Stimulated activated CD4-positive, alpha-beta T cell treated with anti-CD3 and anti-CD28 coated beads, Interleukin-1b, Interleukin-23, amount 100 ng/mL, for 48 hours (primary cell): ENCODE measurements around the gene ASB6.

Experiments
- DNase-seq: peaks from one replicate; pipeline ENCODE4 v3.0.0-alpha.2; 2020

The ASB6 gene

DNA sequence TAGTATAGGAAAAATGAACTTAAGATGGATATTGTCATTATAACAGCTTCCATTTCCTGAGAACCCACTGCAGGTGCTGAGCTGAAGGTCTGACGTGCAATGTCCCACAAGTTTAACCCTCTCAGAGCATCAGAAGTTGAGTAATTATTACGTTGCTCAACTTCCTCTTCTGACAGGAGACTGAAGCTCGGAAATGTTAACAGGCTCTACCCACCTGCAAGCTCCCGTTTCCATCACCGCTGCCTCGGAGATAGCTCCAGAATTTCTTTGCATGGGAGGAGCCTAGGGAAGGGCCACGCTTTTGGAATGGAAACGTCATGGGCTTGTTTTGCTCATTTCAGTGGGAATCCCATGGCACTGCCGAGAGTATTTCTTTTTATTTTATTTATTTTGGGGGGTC, 17.0 kb downstream of the ASB6 start:
- DNase-seq, result peak; percentile 36

GRCh38 chr9:129624168-129624759, 17.7 kb downstream of the ASB6 start:
- peak; percentile 62 for DNase-seq

- no peak for DNase-seq
Observed at GRCh38 chr9:129623331-129623730, 18.6 kb downstream of the ASB6 start.

- no peak for DNase-seq
Observed at GRCh38 chr9:129620669-129621295, 21.2 kb downstream of the ASB6 start, which contains the start of gene C9orf50. C9orf50 (minus strand) TSS chr9:129621101; CDS start chr9:129620574, 527 bp downstream.

DNA sequence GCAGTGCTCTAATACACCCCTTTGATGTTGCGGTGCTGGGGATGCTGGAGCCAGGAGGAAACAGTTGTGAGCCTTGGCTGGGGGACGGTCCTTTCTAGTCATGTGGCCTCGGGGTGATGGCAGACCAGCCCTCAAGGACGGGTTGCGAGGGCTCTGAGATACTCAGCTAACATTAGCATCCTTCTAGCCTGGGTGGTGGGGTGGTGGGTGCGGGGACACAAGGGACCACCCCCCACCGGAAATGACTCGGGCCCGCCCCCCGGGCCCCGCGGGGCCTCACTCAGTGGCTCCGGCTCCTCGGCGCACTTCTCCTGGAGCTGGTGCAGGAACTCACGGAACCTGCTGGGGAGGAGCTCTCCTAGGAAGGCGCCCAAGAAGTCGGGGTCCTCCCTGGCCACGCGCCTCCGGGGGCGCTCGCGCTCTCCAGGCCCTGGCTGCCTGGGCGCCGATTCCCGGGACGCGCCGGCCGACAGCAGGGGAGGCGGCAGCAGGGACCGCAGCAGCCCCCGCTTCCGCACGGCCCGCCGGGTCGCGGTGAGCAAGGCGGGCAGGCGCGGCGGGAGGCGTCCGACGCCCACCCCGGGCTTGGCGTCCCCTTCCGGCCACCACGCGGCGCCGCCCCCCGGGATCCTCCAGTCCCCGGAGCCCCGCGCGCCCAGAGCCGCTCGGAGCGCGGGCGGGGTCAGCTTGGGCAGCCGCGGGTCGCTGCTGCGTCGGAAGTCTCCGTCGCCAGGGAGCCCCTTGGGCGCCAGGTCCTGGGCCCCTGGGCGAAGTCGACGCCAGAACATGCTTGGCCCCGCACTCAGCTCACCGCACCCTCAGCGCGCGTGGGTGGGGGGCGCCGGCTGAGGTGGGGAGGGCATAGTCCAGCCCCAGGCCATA, 21.9 kb downstream of the ASB6 start:
- DNase-seq, result no peak

GRCh38 chr9:129617167-129617566, 24.8 kb downstream of the ASB6 start:
- DNase-seq, result peak; percentile 26

- no peak for DNase-seq
Observed at GRCh38 chr9:129615407-129616285, 26.3 kb downstream of the ASB6 start.

DNA sequence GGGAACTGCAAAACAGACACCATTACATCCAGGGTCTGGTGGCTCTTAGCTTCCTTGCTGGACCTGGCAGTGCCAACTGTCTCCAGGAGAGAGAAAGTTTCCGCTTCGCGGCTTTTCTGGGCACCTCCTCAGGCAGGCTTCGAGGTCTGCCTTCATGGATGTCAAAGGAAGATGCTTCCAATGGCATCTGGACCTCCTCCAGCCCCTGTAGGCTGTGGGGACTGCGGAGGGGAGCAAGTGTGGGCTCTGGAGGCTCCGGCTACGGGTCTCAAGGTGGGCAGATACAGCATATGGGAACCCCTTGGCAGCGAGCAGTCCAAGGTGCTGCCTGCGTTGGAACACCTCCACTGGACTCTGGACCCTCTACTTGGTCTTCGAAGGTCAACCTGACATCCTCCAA, 27.0 kb downstream of the ASB6 start:
- DNase-seq, result no peak

DNA sequence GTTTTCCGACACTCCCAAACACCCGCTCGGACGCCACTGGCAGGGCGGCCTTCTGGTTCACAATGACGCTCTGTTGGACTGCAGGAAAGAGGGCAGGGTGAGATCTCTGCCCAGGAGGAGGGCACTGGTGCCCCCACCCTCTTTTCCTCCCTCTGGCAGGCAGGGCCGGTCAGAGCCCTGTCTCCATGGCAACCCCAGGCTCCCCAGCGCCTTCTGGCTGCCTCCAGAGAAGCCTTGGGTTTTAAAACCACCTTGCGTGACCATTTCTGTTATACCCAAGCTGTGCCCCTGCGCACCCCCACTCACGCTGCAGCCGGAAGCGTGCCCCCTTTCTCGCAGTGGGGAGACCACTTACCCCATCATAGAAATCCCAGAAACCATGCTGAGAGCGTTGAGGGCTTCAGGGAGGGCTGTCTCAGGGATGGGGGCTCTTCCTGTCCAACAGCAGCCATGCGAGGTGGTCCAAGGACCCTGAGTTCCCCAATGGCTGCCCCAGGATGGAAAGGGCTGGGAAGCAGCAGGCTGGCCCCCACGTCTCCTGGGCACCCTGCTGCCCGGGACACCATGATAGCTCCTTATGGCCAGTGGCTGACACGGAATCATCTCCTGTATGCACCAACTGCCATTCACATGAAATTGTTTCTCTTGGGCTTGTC, 28.3 kb downstream of the ASB6 start:
- DNase-seq, result no peak

DNA sequence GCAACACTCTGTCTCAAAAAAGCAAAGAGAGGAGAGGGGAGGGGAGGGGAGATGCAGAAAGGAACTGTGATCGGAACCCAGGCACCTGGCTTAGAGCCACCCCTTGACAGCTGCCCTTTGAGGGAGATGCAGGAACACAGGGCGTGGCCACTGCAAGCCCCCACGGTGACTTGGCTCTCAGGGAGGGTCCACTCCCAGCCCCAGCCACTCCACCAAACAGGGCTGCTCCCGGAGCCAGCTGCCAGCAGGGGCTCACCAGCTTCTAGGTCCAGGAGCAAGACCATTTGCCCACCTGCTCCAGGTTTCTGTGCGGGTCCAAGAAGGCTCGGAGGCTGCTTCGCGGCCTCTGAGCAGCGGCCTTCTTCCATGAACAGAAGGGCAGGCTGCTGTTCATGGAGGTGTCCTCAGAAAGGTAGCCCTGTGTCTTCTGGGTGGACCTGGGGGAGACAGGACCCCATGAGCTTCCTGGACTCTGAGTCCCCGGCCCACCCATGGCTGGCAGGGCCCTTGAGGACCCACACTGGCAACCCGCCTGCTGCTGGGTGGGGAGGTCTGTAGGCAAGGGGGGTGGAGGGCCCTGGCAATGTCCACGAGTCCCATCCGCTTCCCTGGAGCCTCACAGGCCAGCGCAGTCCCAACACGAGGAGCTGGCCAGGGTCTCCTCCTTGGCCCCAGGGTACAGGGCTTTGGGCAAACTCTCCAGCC, 29.0 kb downstream of the ASB6 start:
- DNase-seq, result no peak

- DNase-seq, result no peak
Observed at GRCh38 chr9:129612123-129612522, 29.8 kb downstream of the ASB6 start.

DNA sequence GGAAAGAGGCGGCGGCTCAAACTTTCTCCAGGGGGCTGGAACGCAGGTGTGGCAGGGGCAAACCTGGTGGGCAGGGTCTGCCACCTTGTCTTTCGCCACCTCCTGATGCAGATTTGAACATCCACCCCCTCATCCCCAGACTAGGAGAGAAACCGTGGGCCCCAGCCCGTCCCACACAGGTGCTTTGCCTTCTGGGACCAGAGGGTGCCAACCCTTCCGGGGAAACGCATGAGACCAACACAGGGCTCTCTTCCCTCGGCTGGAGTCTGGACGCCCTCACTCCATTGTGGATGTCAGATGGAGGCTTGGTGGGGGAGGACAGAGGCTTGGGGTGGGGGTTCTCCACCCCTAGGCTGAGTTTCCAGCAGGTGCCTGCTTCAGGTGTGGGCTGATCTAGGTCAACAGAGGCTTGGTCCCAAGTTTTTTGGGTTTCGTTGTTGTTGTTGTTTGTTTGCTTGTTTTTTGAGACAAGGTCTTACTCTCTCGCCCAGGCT, 30.6 kb downstream of the ASB6 start:
- no peak for DNase-seq

- DNase-seq, result peak; percentile 72
Observed at GRCh38 chr9:129610473-129611306, 31.3 kb downstream of the ASB6 start.

DNA sequence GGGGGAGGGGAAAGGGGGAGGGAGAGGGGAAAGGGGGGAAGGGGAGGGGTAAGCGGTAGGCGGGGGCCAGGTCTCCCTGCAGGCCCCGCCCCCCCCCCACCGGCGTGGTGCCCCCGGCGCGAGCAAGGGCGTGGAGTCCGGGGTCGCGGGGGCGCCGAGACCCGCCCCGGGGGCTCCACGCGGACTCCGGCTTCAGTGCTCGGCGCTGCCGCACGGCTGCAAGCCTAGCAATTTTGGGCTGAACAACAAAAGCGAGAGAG, 31.8 kb downstream of the ASB6 start:
- DNase-seq, result no peak

DNA sequence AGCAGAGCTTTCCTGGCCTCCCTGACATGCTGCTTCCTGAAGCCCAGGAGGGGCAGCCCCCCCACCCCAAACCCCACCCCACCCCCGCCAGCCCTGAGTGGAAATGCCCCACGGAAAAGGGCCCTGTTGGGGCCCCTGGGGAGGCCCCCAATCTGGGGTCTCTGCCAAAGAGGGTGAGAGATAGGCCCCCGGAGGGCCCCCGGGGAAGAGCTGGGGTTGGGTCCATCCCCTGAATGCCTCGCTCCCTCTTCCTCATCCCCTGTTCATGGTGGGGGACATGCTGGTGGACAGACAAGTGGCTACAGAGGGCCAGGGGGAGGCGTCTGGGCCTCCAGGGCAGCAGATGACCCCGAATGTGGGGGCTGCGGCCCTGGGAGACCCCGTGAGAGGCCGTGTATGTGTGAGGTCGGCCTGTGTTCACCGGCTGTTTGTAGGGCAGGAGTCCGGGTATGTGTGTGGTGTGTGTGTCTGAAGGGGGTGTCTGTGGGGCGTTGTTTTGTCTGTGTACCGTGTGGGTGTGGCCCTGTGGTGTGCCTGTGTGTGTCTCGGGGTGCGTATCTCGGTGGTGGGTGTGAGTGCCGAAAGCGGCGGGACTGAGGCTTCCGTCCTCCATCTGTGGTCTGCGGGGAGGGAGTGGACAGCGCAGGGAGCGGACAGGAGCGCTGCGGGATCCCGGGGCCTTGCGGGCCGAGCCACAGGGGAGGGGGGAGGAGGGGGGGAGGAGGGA, 32.3 kb downstream of the ASB6 start:
- DNase-seq, result peak; percentile 25

DNA sequence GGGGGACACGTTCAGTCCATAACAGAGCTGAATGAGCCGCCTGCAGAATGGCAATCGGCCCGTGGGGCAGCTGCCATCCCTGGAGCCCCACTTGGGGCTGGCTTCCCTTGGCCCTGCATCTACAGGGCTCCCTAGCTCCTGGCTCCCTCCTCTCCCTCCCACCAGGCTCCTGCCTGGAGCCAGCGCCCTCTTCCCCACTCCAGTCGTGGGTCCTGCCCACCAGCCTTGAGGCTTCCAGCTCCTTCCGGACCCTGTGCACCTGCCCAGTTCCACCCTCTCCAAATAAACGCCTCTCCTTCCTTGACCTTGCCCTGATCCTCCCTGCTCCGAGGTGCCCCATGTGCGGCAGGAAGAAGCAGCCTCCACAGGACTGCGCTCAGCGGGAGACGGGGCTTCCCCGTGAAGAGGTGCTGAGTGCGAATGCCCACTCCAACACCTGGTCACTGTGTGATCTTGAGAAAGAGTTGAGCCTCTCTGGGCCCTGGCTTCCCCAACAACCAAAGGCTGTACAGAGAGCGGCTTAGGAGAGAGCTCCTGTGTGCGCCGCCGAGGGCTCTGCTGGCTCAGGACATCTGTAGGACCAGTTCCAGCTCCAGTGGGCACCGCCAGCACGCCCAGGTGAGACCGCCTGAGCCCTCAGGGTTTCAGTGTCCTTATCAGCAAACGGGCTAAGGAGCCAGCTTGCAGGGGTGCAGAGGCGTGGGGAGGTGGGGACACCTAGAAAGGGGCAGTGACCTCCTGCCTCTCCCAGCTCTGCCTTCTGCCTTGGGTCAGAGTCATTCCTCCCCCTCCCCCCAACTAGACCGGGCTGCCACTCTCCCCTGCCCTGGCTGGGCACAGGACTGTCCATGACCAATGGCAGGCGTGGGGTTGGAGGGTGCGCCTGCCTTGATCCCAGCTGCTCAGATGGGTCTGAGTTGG, 33.1 kb downstream of the ASB6 start:
- no peak for DNase-seq

DNA sequence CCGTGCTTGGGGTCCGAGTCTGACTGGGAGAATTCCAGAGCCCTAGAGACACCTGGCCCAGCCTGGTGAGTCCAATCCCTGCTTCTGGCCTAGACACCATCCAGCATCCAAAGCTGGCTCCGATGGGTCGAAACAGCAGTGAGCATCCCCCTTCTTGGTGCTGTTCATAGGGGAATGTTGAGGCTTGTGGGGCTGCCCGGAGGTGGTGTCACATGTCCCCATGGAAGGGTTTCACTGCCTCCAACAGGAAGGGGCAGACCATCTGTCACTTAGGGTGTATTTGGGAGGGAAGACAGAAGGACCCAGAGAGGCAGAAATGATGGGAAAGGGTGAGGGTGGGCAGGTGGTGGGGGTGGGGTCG, 34.9 kb downstream of the ASB6 start:
- DNase-seq, result no peak

- DNase-seq, result no peak
Observed at GRCh38 chr9:129606161-129607026, 35.6 kb downstream of the ASB6 start.
